Effector CD8-positive, alpha-beta T cell (primary cell): ENCODE data around the gene CRABP2.
A peak's percentile ranks its signal among the peaks of the same experiment; 100 is the strongest.

Source experiments
- DNase-seq: peaks from one replicate; lab custom pipeline; 2025; lab: John Stamatoyannopoulos, UW

The CRABP2 gene

DNA sequence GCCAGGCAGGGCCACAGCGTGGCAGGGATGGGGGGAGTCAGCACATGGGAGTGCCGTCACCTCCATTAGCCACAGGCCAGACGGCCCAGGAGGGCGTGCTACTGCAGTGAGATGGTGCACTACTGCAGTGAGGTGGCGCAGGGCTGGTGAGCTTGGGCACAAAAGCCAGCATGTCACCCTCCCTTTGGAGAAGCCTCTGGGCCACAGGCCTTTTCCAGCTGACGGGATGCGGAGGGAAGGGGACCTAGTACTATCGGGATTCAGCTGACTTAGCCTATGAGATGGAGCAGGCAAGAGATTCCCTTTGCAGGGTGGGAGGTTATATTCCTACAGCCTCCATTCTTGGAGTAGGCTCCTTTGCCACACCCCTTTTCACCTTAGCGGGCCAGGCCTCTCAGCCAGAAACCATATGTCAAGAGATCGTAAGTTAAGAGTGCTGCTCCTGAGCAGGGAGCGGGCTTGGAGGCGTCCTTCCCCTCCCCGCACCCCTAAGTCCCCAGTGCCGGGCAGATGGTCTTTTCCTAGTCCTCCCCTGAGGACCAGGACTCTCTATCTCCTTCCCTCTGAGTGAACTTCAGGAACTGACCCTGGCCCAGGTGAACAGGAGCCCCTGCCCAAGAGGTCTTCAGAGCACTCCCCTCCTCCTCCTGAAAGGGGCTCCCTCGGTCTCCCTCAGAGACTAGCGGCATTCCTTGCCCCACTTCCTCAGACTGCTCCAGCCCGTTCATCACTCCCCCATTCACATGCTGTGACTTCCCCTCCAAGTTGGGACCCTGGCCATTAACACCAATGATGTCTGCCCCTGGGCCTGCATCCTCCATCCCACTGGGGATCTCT, 36.4 kb downstream of the CRABP2 start:
- no peak for DNase-seq

GRCh38 chr1:156667968-156668709, 37.2 kb downstream of the CRABP2 start:
- DNase-seq: no peak

GRCh38 chr1:156667610-156667967, 37.8 kb downstream of the CRABP2 start:
- no peak for DNase-seq

- no peak for DNase-seq
Observed at GRCh38 chr1:156666862-156667609, 38.3 kb downstream of the CRABP2 start.

- DNase-seq: no peak
Observed at GRCh38 chr1:156665539-156665938, 39.8 kb downstream of the CRABP2 start.

DNA sequence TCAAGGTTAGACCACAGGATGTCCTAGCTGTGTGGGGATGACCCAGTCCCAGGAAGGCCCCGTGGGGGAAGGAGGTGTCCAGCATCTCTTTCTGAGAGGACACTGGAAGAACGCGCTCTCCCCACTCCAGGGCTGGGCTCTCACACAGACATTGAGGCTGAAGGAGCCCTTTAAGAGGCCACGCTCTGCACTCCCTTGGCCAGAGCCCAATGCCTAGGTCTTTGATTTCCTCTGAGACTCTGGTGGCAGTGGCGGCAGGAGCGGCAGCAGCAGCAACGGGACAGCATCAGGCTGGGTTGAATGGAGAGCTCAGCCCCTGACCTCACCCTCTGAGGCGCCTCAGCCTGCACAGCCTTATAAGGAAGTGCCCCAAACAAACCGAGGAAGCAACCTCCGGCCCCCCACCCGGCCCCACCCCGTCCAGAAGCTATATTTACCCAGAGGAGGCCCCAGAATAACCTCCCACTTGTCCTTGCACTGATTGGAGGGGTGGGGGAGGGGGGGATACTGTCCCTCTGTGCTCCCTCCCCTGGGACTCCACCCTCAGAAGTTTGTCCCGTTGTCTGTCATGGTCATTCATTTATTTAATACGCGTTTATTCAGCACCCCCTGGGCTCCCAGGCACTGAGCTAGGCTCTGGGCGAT, 40.5 kb downstream of the CRABP2 start:
- no peak for DNase-seq

- DNase-seq: no peak
Observed at GRCh38 chr1:156664046-156664766, 41.2 kb downstream of the CRABP2 start.

DNA sequence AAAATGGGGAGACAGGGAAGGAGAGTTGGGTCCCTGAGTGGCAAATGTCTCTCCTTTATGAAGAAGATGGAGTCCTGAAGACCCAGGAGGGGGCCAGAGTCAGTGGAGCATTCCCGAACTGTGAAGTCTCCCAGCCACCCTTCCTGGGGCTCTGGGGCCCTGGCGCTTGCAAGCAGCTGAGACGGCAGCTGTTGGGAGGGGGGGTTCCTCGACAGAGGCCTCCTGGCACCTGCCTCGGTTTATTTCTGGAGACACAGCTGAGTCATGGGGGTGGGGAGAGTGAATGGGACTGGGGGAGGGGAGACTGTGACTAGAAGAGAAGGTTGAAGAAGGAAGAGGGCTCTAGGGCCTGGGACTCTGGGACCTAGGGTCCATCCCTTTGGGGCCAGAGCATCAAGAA, 42.2 kb downstream of the CRABP2 start:
- DNase-seq: no peak

DNA sequence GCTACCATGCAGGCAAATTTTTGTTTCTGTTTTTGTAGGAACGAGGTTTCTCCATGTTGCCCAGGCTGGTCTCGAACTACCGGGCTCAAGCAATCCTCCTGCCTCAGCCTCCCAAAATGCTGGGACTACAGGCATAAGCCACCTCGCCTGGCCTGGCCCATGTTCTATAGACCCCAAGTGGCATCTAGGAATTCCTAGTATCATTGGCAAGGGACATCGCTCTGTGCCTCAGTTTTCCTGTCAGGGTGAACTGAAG, 42.7 kb downstream of the CRABP2 start:
- DNase-seq: no peak

DNA sequence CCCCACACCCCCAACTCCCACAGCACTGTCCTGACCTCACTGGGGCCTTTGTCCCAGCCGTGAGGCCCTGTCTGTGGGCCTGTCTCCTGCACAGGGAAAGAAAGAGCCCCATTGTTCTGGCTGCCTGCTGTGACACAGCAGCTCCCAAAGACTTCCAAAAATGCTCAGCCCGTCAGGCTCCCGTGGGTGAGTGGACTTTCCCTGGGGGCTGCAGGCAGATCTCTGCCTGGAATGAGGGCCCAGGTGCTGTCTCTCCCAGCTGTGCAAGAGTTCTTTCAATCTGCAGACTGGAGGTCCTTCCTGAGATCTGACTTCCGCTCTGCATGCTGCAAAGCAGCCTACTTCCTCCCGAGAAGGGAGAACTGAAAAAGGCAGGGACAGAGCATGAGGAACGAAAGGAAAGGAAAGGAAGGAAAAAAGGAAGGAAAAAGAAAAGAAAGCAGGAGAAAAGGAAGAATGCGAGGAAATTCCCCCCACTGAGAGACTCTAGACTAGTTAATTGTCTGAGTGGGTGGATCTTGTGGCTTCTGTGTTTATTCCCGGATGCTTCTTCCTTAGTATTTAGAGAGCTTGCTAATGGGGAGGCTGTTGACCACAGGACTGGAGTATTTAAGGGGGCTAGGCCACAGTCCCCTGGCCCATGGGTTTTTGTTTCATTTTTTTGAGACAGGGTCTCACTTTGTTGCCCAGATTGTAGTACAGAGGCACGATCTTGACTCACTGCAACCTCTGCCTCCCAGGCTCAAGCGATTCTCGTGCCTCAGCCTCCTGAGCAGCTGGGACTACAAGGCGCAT, 43.2 kb downstream of the CRABP2 start:
- DNase-seq: no peak

DNA sequence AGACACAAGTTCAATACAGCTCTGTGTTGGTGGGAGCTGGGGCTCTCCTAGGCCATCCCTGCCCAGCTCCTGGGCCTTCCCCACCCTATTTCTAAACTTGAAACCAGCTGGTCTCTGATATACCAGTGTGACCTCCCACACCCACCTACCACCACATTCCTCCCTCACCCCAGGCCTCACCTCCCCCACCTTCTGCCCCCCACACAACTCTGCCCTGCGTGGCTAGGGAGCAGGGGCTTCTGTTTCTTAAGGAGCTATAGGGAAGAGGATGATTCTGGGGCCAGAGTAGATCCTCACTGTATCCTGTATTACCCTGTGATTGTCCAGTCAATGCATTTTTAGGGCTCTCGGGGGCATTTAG, 44.7 kb downstream of the CRABP2 start:
- DNase-seq: no peak

GRCh38 chr1:156659988-156660751, 45.2 kb downstream of the CRABP2 start:
- peak; percentile 85 for DNase-seq

DNA sequence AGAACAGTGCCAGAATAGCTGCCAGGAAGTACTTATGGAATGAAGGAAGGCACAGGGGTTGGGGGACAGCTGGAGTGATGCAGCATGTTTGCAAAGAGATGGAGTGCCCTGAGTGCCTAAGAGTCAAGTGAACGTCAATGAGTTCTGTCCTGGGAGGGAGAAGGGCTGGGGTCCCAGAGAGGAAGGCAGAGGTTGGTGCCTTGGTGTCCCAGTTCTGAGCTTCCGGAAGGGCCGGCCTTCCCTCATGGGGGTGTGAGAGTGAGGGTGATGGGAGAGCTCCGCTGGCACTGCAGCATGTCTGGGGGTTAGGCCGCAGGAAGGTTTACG, 45.8 kb downstream of the CRABP2 start:
- no peak for DNase-seq

DNA sequence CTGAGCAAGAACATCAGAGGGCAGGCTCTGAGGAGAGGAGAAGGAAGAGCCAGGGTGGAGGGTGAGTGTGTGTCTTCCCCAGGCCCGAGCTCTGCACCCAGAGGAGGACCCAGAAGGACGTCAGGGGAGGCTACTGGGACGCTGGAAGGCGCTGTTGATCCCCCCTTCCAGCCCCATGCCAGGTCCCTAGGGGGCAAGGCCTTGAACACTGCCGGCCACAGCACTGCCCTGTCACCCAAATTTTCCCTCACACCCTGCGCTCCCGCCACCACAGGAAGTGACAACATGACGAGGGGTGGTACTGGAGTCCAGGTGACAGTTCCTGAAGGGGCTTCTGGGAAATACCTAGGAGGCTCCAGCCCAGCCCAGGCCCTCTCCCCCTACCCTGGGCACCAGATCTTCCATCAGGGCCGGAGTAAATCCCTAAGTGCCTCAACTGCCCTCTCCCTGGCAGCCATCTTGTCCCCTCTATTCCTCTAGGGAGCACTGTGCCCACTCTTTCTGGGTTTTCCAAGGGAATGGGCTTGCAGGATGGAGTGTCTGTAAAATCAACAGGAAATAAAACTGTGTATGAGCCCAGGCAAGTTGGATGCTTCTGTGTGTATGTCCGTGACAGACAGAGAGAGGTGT, 46.3 kb downstream of the CRABP2 start:
- DNase-seq: no peak

DNA sequence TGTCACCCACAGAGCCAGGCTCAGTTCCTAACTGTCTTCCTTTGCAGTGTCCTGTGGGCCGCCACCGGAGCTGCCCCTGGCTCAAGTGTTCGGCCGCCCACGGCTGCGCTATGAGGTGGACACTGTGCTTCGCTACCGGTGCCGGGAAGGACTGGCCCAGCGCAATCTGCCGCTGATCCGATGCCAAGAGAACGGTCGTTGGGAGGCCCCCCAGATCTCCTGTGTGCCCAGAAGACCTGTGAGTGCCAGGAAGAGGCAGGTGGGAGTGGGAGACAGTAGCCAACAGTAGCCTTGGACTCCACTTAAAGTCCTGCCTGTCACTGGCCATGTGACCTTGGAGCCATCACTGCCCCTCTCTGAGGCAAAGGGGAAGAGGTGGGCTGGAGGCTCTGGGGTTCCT, 46.9 kb downstream of the CRABP2 start:
- DNase-seq: no peak

GRCh38 chr1:156657741-156658319, 47.6 kb downstream of the CRABP2 start:
- DNase-seq: no peak

- DNase-seq: peak; percentile 64
Observed at GRCh38 chr1:156656806-156657740, 48.3 kb downstream of the CRABP2 start.

DNA sequence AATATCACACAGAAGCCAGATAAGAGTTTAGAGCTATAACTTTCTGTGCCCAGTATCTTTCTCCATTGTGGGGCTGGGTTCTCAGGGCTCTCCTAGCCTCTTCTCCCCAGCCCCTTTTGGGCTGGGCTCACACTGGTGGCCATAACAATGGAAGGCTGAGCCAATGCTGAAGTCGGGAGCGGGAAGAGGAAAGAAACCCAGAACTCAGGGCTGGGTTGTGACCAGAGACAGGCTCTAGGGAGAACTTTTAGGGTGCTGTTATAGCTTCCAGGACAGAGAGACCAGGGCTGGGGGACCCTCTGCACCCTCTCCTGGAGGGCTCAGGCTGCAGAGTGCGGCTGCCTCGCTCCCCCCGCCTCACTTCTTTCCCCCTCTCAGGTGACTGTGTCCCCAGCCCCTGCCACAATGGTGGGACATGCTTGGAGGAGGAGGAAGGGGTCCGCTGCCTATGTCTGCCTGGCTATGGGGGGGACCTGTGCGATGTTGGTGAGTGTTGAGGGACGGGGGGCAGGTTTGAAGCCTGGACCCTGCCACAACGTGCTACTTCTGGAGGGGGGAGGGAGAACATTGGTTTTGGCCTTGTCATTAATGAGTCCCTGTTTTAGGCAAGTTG, 49.4 kb downstream of the CRABP2 start:
- no peak for DNase-seq
